Dedifferentiated amniotic fluid mesenchymal stem cell (primary cell): ENCODE data around the gene COMMD6.

Experiments
- DNase-seq: peaks from one replicate; pipeline ENCODE4 v3.0.0-alpha.2; 2016; ENCODE audit errors: extremely low spot score

COMMD6 gene

GRCh38 chr13:75530549-75530961 is 7.1 kb downstream of the COMMD6 start:
- no peak for DNase-seq

- DNase-seq, result no peak
Measured at GRCh38 chr13:75521956-75522355, 15.7 kb downstream of the COMMD6 start.

GRCh38 chr13:75518439-75519088 is 19.1 kb downstream of the COMMD6 start:
- no peak for DNase-seq

DNA sequence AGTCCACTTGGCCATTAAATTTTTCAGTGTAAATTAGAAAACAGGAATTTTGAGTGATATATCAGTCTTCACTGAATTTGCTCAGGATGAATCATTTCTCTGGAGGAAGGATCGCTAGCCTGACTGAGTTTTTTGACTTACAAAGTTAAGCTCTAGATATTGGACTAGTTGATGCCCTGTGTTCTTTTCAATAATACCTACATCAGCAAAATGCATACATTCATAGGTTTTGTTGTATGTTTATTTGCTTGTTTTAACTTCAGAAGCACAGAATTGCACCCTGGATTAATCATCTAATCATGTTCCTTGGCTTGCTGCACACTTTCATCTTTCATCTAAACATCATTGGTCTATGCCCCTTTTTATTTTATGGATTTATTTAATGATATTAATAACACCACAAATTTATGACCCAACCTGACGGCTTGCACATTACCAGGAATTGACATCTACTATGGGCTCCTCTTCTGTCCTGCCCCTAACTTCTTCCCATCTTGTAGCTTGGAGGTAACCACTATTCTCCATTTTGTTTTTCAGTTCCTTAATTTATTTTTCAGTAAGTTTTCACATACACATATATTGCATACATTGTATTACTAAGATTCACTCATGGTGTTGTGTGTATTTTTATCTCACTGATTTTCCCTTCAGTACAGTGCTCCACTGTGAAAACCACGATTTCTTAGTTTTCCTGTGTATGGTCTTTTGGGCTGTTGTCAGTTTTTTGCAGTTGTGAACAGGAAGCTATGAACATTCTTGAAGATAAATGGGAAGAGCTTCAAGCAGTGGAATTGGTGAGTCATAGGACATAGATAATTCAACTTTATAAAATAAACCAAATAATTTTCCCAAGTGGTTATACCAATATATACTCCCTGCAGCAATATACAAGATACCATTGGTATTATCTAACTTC is 23.3 kb downstream of the COMMD6 start:
- DNase-seq, result no peak

GRCh38 chr13:75513271-75513670 is 24.4 kb downstream of the COMMD6 start:
- no peak for DNase-seq

DNA sequence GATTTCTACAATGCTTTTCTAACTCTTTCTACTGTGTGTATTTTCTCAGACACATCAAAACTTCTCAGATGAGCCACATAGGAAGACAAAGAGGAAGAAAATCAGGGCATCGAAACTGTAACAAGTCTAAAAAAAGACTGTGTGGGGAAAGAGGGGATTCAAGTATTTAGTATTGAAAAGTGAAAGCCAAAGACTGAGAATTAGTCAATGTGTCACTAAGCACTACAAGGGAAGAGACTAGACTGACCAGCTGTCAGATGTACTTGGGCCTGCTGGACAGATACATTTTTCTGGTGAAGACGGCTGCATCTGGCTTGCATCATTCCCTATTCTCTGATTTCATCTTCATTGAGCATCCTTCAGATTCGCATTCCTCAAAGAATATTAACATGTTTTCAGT is 25.4 kb downstream of the COMMD6 start:
- no peak for DNase-seq

DNA sequence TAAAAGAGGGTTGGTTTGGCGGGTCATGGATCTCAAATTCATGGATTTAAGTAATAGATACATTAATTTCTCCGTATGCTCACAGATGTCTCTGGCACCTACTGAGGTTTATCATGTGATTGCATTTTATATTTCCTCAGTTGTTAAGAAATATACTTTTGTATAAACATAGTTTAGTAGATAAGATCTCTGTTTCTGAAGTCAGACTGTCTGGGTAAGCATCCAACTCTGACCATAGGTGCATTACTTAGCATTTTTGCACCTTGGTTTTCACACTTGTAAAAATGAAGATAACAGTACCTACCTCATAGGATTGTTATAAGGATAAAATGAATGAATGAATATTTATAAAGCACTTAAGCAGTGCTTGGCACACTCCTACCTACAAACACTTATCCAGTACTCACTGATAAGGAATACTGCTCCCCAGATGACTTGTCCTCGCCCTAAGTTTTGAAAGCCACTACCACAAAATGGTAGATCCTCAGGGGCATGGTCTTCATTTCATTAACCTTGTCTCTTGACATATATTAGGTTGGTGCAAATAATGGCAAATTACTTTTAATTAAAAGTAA is 26.5 kb downstream of the COMMD6 start:
- DNase-seq, result no peak

- no peak for DNase-seq
Measured at GRCh38 chr13:75508002-75508548, 29.6 kb downstream of the COMMD6 start.

- DNase-seq, result no peak
Measured at GRCh38 chr13:75507027-75508001, 30.3 kb downstream of the COMMD6 start.

DNA sequence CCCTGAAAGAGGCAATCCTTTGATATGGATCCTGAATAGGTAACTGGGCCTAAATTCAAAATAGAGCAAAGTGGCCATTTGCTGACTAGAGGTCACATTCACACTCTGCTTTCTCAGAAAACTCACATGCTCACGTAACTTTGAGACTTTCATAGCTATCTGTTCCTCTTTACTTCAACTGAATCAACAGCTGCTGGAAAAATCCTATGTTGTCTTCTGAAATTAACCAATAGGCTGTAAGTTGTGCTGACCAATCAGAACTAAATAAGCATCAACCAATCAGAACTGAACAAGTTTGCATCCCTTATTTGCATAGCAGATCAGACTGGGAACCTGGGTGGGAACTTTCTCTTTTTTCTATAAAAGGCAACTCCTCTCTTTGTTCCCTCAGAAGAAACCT is 31.6 kb downstream of the COMMD6 start:
- no peak for DNase-seq

DNA sequence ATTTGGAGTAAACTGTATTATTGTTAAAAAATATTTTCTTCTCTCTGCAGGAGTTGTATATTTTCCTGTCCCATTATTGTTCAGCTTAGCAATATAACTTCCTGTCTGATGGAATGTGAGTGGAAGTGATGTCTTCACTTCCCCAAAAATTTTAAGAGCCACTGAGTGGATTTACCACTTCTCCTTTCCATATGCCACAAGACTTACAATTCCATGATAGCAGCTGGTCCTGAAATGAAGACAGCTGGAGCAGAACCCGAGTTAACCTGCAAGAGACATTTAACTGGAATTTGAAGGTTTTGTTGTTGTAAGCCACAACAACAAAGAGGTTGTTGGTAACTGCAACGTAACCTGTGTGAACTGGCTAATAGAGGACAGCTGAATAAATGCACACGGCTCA is 32.3 kb downstream of the COMMD6 start:
- DNase-seq, result no peak

DNA sequence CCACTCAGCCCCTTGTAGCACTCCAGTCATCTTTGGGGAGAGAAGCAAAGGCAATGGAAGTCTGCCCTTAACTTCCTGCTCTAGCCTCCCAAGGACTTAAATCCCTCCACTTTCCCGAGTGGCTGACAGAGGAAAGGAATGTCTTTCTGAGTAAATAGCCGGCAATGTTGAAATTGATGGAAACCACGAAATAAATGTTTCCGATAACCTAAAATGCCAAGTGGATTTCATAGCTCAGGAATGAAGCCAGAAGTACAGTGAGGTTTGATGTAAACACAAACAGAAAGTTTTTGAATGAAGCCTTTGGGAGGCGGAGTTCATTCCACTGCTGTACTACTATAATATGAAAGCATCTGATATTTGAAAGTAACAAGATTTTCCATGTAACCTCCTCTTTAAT is 41.7 kb downstream of the COMMD6 start:
- DNase-seq, result peak; percentile 71

DNA sequence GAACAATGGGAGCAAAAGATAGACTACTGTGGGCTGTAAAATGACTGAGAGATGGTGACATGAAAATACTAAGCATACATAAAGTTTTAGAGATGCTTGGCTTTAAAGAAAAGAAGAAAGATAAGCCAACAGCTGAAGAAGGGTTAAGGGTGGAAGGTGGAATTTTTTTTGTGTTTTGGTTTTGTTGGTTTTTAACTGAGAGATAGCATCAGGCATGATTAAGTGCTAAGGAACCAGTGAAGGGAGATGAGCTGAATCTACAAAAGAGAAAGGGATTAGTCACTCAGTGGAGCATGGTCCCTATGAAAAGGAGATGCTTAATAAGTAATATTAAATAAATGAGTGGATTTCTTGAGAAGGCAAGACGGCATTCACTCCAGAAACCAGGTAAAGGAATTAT is 43.1 kb downstream of the COMMD6 start:
- DNase-seq, result no peak

DNA sequence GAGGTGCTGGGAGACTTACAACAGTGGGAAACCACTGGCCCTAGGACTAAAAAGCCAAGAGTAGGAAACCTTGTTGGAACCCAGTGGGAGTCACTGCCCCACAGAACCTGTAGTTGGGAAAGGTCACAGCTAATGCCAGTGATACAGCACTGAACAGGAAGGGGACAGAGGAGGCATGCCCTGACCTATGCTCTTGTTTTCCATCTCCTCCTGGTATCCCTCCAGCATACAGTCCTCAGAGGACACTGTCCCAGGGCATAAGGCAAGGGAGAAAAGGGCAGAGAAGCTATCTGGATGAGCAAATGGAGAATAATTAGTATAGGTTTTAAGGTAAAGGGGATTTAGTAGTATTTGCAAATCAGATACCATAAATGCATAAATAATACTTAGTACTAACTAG is 44.5 kb downstream of the COMMD6 start:
- no peak for DNase-seq

GRCh38 chr13:75492389-75492788 is 45.3 kb downstream of the COMMD6 start:
- no peak for DNase-seq

DNA sequence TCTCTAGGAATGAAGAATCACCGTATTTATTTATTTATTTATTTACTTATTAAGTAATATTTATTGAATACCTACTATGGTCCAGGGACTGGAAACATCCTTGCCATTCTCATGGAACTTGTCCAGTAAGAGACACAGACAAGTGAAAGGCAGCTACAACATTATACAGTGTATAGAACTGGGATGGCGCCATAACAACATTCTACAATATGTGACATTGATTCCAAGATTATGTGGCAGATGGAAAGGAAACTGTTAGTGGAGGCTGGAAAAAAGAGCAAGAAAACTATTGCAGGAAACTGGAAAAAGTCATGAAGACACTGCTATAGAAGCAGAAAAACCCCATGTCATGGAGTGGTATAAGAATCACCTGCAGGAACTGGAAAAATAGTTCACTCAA is 46.3 kb downstream of the COMMD6 start:
- no peak for DNase-seq

DNA sequence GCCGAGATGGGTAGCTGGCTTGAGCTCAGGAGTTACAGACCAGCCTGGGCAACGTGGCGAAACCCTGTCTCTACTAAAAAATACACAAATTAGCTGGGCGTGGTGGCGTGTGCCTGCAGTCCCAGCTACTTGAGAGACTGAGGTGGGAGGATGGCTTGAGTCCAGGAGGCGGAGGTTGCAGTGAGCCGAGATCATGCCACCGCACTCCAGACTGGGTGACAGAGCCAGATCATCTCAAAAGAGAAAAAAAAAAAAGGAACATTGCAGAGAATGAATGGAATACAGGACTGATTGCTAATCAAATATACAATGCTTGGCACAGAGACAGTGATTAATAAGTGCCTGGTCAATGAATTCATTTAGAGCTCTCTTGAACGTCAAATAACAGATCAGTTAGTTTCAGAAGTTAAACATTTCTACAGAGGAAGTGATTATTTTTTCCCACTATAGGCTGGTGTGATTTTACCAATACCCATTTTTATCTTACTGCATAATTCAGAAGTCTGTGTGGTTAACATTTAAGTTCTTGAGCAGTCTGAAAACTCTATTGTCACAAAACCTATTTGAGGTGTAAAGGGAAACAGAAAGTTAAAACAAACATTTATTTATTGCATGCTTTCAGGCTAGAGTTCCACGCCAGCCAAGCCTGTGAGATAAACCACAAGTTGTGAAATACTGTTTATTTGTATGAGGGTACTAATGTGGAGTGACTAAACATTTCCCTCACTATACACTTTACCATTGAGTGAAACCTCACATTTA is 48.0 kb downstream of the COMMD6 start:
- DNase-seq, result peak; percentile 55

- no peak for DNase-seq
Measured at GRCh38 chr13:75486146-75487062, 51.2 kb downstream of the COMMD6 start.

DNA sequence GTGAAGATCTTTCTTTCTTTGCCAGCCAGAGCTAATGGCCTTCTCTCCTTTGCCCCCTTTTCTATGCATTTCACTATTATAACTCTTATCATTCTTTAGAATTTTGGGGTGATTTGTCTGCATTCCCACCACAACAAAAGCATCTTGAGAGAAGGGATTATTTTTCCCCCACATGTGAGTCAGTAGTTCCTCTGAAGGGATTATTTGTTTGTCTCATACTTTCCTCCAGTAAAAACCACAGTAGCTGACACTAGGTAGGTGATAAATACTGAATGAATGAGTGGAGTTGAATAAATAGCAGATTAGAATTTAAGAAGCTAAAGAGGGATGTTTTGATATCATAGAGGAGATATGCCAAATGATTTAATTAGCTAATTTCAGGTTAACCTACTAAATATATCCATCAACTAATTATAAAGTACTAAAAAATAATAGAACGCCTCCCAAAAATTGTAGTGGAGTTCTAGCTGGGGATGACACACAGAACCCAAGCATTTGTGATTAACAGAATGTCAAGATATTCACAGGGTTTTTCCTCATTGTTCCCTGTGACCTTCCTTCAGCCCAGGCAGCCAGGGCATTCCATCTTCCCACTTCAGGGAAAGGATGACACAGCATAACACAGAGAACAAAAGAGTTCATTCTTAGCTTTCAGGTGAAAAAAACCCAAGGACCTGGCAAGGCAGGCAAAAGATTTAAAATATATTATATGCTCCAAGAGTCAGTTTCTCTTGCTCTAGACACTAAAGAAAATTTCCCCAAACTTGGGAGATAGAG is 52.2 kb downstream of the COMMD6 start:
- DNase-seq, result no peak
